ENCODE results near the gene IL22.

Gene IL22

GRCh38 chr12:68291396-68292036, 38.1 kb upstream of the IL22 start:
- TF ChIP-seq, protein P1, sequence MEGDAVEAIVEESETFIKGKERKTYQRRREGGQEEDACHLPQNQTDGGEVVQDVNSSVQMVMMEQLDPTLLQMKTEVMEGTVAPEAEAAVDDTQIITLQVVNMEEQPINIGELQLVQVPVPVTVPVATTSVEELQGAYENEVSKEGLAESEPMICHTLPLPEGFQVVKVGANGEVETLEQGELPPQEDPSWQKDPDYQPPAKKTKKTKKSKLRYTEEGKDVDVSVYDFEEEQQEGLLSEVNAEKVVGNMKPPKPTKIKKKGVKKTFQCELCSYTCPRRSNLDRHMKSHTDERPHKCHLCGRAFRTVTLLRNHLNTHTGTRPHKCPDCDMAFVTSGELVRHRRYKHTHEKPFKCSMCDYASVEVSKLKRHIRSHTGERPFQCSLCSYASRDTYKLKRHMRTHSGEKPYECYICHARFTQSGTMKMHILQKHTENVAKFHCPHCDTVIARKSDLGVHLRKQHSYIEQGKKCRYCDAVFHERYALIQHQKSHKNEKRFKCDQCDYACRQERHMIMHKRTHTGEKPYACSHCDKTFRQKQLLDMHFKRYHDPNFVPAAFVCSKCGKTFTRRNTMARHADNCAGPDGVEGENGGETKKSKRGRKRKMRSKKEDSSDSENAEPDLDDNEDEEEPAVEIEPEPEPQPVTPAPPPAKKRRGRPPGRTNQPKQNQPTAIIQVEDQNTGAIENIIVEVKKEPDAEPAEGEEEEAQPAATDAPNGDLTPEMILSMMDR (IDR thresholded peaks at IDR 0.05) = no peak
- Mint-ChIP-seq H3K9me3 (no peaks in the 10 kb centered on the region), H3K27ac (no peak overlapping the region), H3K4me3 (no peak overlapping the region), H3K27me3 (ENCODE audit: low read depth, poor library complexity) (no peaks in the 10 kb centered on the region), H3K4me1 (no peaks in the 10 kb centered on the region), H3K36me3 (ENCODE audit: low read depth) (peaks cover 7% of the 10 kb centered on the region)
- no peak for DNase-seq

DNA sequence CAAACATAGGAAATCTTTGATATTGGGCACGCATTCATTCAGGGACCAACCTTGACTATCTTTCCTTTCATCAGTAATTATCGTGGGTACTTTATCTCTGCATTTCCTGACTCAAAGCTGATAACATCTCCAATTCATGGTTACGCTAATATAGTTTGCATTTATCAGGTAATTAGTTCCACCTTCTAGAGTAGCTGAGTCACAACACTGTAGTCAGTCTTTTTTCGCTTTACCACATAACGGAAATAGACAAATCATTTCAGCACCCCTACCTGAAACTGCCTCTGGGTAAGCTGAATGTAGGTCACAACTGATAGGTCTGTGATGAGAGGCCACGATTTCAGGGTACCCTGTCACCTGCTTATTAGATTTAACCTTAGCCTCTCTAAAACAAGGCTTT, 36.7 kb upstream of the IL22 start:
- H3K36me3 Mint-ChIP-seq (ENCODE audit: low read depth) = peaks cover 7% of the 10 kb centered on the region
- DNase-seq = no peak

GRCh38 chr12:68287106-68287505, 33.7 kb upstream of the IL22 start:
- DNase-seq = no peak
- Mint-ChIP-seq H3K4me3 (no peak overlapping the region), H3K9me3 (no peaks in the 10 kb centered on the region), H3K36me3 (ENCODE audit: low read depth) (no peaks in the 10 kb centered on the region), H3K4me1 (no peaks in the 10 kb centered on the region), H3K27me3 (ENCODE audit: low read depth, poor library complexity) (no peaks in the 10 kb centered on the region), H3K27ac (no peak overlapping the region)
- TF ChIP-seq, protein P1 (IDR thresholded peaks at IDR 0.05) = no peak

More for the DNA sequence above, 36.7 kb upstream of the IL22 start:
- TF ChIP-seq, protein P1 (IDR thresholded peaks at IDR 0.05) = no peak
- H3K4me1 Mint-ChIP-seq = no peaks in the 10 kb centered on the region
- H3K9me3 Mint-ChIP-seq = no peaks in the 10 kb centered on the region
- no peaks in the 10 kb centered on the region for H3K27me3 Mint-ChIP-seq (ENCODE audit: low read depth, poor library complexity)
- H3K27ac Mint-ChIP-seq = no peak overlapping the region
- no peak overlapping the region for H3K4me3 Mint-ChIP-seq

- Mint-ChIP-seq H3K9me3 (no peaks in the 10 kb centered on the region), H3K36me3 (ENCODE audit: low read depth) (no peaks in the 10 kb centered on the region), H3K4me3 (no peak overlapping the region), H3K4me1 (no peaks in the 10 kb centered on the region), H3K27ac (peak overlapping the region; percentile 36), H3K27me3 (ENCODE audit: low read depth, poor library complexity) (no peaks in the 10 kb centered on the region)
- TF ChIP-seq, protein P1 (IDR thresholded peaks at IDR 0.05) = no peak
- no peak for DNase-seq
These were observed 33.0 kb upstream of the IL22 start for GRCh38 chr12:68286396-68286795.

GRCh38 chr12:68285541-68285940, 32.1 kb upstream of the IL22 start:
- H3K27ac Mint-ChIP-seq = no peak overlapping the region
- H3K36me3 Mint-ChIP-seq (ENCODE audit: low read depth) = no peaks in the 10 kb centered on the region
- no peaks in the 10 kb centered on the region for H3K4me1 Mint-ChIP-seq
- TF ChIP-seq, protein P1 (IDR thresholded peaks at IDR 0.05) = no peak
- H3K4me3 Mint-ChIP-seq = no peak overlapping the region
- H3K9me3 Mint-ChIP-seq = no peaks in the 10 kb centered on the region
- H3K27me3 Mint-ChIP-seq (ENCODE audit: low read depth, poor library complexity) = peaks cover 3% of the 10 kb centered on the region
- no peak for DNase-seq

All from nephron progenitor cell (in vitro differentiated cells).